MM.1S (cell line): ENCODE results near the gene CST2.
A peak's percentile ranks its signal among the peaks of the same experiment; 100 is the strongest.
"Not testable (repeated sequence)": the region's sequence is repeated elsewhere in the genome, so short reads cannot be mapped to it uniquely, and the experiment has no call there.

Experiments
- DNase-seq: peaks from one replicate; pipeline ENCODE4 v3.0.0-alpha.2; 2015
- H2AFZ ChIP-seq: fragments of 300-600 bp; sonication (generic); 2 replicates; pipeline ENCODE4 v1.6.0; 2016; ENCODE audit warnings: antibody characterized with exemption, low read length
- H3F3A ChIP-seq: fragments of 300-600 bp; sonication (generic); 2 replicates; pipeline ENCODE4 v1.6.1; 2016; ENCODE audit warnings: mild to moderate bottlenecking, antibody characterized with exemption, low read length, moderate library complexity, mixed read lengths; ENCODE audit not compliant: insufficient read depth
- H3K27ac ChIP-seq: fragments of 300-600 bp; sonication (generic); 2 replicates; pipeline ENCODE4 v1.5.1; 2016; ENCODE audit warnings: mild to moderate bottlenecking, low read length
- H3K27me3 ChIP-seq: fragments of 300-600 bp; sonication (generic); replicated peaks from 2 replicates; pipeline ENCODE4 v1.6.0; 2016; ENCODE audit warnings: low read length; ENCODE audit not compliant: insufficient read depth
- H3K36me3 ChIP-seq: fragments of 300-600 bp; sonication (generic); replicated peaks from 2 replicates; pipeline ENCODE4 v1.6.1; 2016; ENCODE audit warnings: mild to moderate bottlenecking, low read length, mixed read lengths; ENCODE audit not compliant: insufficient read depth
- H3K4me1 ChIP-seq: fragments of 300-600 bp; sonication (generic); 2 replicates; pipeline ENCODE4 v1.6.1; 2016; ENCODE audit warnings: low read length, mixed read lengths
- H3K4me2 ChIP-seq: fragments of 300-600 bp; sonication (generic); 2 replicates; pipeline ENCODE4 v1.6.0; 2016; ENCODE audit warnings: low read depth, low read length
- H3K4me3 ChIP-seq: fragments of 300-600 bp; sonication (generic); 2 replicates; pipeline ENCODE4 v1.5.1; 2016; ENCODE audit warnings: low read length, mixed read lengths
- H3K79me2 ChIP-seq: fragments of 300-600 bp; sonication (generic); 2 replicates; pipeline ENCODE4 v1.6.1; 2016; ENCODE audit warnings: mixed run types, low read length, mixed read lengths
- H3K9ac ChIP-seq: fragments of 300-600 bp; sonication (generic); 2 replicates; pipeline ENCODE4 v1.6.1; 2016; ENCODE audit warnings: low read length, mixed read lengths
- H3K9me2 ChIP-seq: fragments of 300-600 bp; sonication (generic); replicated peaks from 2 replicates; pipeline ENCODE4 v1.6.1; 2016; ENCODE audit warnings: mild to moderate bottlenecking, low read length, mixed read lengths; ENCODE audit not compliant: insufficient read depth
- H3K9me3 ChIP-seq: fragments of 300-600 bp; sonication (generic); replicated peaks from 2 replicates; pipeline ENCODE4 v1.6.1; 2016; ENCODE audit warnings: mild to moderate bottlenecking, low read length, mixed read lengths; ENCODE audit not compliant: insufficient read depth
- H4K20me1 ChIP-seq: fragments of 300-600 bp; sonication (generic); 2 replicates; pipeline ENCODE4 v1.6.1; 2016; ENCODE audit warnings: mild to moderate bottlenecking, low read length, moderate library complexity, mixed read lengths; ENCODE audit not compliant: insufficient read depth
- EZH2 ChIP-seq: fragments of 300-600 bp; sonication (generic); optimal IDR thresholded peaks from 2 replicates; pipeline ENCODE3; 2017; ENCODE audit warnings: low read depth, mild to moderate bottlenecking, antibody characterized with exemption, low read length, mixed read lengths
- EZH2phosphoT487 ChIP-seq: fragments of 300-600 bp; sonication (generic); IDR thresholded peaks from 2 replicates; pipeline ENCODE4 v1.6.1; 2018; ENCODE audit warnings: antibody characterized with exemption, low read length
- TF ChIP-seq, protein P1 (sequence below): fragments of 300-600 bp; sonication (generic); IDR thresholded peaks from 2 replicates; pipeline ENCODE4 v1.5.1; 2016; ENCODE audit warnings: antibody characterized with exemption, low read length, mixed read lengths

CST2 gene

DNA sequence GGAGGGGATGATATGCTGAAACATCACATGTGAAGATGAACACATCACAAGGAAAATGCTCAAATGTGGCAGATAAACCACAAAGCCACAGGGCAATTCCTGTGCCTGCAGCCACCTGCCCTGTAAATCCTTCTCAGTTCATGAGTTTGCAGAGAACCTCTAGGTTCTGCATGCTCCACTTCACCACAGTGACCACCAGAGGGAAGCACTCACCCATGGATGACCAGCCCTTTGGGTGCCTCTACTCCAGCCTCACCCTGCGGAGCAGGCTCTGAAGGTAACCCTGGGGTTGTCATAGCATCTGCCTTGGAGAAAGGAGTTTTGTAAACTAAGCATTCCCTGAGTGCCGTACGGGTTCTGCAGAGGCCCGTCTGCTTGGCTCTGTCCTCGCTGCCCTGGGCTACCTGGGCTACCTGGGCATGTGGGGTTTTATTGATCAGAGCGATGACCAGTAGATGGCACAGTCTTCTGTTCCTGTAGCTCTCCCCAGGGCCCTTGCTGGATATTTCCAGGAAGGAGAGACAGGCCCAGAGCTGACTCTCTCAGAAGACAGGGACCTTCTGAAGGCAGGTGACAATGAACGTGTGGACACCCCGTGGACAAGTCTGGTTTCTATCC is 44.1 kb downstream of the CST2 start:
- Histone ChIP-seq H3K79me2 (no peaks in the 10 kb centered on the region), H3K9me3 (no peaks in the 10 kb centered on the region), H3K4me1 (no peaks in the 10 kb centered on the region), H3K9ac (no peak overlapping the region), H3K27ac (no peak overlapping the region), H3K9me2 (no peaks in the 10 kb centered on the region), H3K4me3 (no peak overlapping the region), H3F3A (no peaks in the 10 kb centered on the region), H4K20me1 (no peaks in the 10 kb centered on the region), H3K36me3 (no peaks in the 10 kb centered on the region), H2AFZ (no peak overlapping the region), H3K4me2 (no peak overlapping the region), H3K27me3 (no peaks in the 10 kb centered on the region)
- no peak for TF ChIP-seq EZH2
- TF ChIP-seq, protein P1, sequence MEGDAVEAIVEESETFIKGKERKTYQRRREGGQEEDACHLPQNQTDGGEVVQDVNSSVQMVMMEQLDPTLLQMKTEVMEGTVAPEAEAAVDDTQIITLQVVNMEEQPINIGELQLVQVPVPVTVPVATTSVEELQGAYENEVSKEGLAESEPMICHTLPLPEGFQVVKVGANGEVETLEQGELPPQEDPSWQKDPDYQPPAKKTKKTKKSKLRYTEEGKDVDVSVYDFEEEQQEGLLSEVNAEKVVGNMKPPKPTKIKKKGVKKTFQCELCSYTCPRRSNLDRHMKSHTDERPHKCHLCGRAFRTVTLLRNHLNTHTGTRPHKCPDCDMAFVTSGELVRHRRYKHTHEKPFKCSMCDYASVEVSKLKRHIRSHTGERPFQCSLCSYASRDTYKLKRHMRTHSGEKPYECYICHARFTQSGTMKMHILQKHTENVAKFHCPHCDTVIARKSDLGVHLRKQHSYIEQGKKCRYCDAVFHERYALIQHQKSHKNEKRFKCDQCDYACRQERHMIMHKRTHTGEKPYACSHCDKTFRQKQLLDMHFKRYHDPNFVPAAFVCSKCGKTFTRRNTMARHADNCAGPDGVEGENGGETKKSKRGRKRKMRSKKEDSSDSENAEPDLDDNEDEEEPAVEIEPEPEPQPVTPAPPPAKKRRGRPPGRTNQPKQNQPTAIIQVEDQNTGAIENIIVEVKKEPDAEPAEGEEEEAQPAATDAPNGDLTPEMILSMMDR = peak; percentile 72
- peak; percentile 59 for DNase-seq

GRCh38 chr20:23778676-23779075 is 47.9 kb downstream of the CST2 start:
- not testable (repeated sequence) for DNase-seq

GRCh38 chr20:23777380-23777779 is 49.1 kb downstream of the CST2 start:
- not testable (repeated sequence) for H4K20me1 ChIP-seq, H3K9ac ChIP-seq, H3K4me3 ChIP-seq, H3K27ac ChIP-seq, H3K4me2 ChIP-seq, H3K36me3 ChIP-seq, H3K9me2 ChIP-seq, H3F3A ChIP-seq, H2AFZ ChIP-seq, H3K79me2 ChIP-seq, H3K27me3 ChIP-seq, H3K9me3 ChIP-seq, H3K4me1 ChIP-seq, DNase-seq

More at GRCh38 chr20:23778676-23779075, 47.9 kb downstream of the CST2 start:
- not testable (repeated sequence) for H3K4me1 ChIP-seq, H3K4me3 ChIP-seq, H3K9ac ChIP-seq, H3F3A ChIP-seq, H3K36me3 ChIP-seq, H3K27me3 ChIP-seq, H3K79me2 ChIP-seq, H3K9me2 ChIP-seq, H2AFZ ChIP-seq, H4K20me1 ChIP-seq, H3K4me2 ChIP-seq, H3K9me3 ChIP-seq, H3K27ac ChIP-seq

DNA sequence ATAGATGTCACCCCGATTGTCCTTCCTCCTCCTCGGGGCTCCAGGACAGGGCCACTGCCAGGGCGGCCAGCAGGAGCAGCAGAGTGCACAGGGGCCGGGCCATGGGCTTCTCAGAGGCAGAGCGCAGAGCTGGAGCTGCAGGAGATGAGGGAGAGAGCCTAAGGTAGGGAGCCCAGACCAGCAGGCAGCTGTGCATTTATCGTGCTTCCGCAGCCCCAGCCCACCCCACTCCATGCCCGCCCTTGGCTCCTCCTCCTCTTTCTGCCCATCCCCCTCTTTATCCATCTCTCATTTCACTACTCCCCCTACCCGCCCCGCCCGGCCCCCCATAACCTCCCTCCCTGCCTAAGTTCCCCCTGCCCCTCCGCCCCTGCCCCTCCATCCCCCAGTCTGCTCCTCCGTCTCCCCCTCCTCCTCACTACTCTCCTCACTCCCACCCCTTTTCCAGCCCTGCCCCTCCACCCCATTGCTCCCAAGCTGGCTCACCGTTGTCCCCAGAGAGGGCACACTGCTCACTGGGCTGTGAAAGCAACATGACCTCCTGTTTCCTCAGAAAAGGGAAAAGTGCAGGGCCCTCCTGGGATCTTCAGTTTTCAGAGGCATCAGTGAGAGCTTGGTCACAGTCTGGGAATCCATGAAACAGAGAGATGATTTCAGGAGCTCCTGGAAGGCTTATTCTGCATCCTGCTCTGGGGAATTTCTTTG is 50.3 kb downstream of the CST2 start:
- no peaks in the 10 kb centered on the region for H3K4me1 ChIP-seq
- H3K27ac ChIP-seq = no peak overlapping the region
- no peak overlapping the region for H3K9ac ChIP-seq
- no peaks in the 10 kb centered on the region for H3K36me3 ChIP-seq
- no peak overlapping the region for H3K4me2 ChIP-seq
- H3K79me2 ChIP-seq = no peaks in the 10 kb centered on the region
- H3K4me3 ChIP-seq = no peak overlapping the region
- H3K27me3 ChIP-seq = no peaks in the 10 kb centered on the region
- H4K20me1 ChIP-seq = no peaks in the 10 kb centered on the region
- H3K9me3 ChIP-seq = no peaks in the 10 kb centered on the region
- H3K9me2 ChIP-seq = no peaks in the 10 kb centered on the region
- H2AFZ ChIP-seq = no peak overlapping the region
- no peak for DNase-seq
- no peak for TF ChIP-seq EZH2
- TF ChIP-seq EZH2phosphoT487 = no peak
- TF ChIP-seq, protein P1 = no peak
- H3F3A ChIP-seq = no peaks in the 10 kb centered on the region
